GM12864 (cell line): ENCODE data around the gene TNNI2.

Source experiments
- DNase-seq: peaks from one replicate; pipeline ENCODE4 v3.0.0-alpha.2; 2011; ENCODE audit warnings: low read depth
- H3K4me3 ChIP-seq: 2 replicates; pipeline ENCODE4 v1.5.1; 2011; ENCODE audit warnings: mild to moderate bottlenecking, low read depth, low read length, control low read depth
- CTCF ChIP-seq: IDR thresholded peaks from 2 replicates; pipeline ENCODE4 v1.5.1; 2011; ENCODE audit warnings: low read depth, mild to moderate bottlenecking, moderate library complexity, low read length, control low read depth, inconsistent platforms; ENCODE audit errors: missing control alignments

Gene TNNI2

GRCh38 chr11:1839924-1840779, 1.4 kb downstream of the TNNI2 start:
- DNase-seq: peak; percentile 45
- no peak overlapping the region for H3K4me3 ChIP-seq
- TF ChIP-seq CTCF: no peak

GRCh38 chr11:1840780-1841480, 2.1 kb downstream of the TNNI2 start:
- no peak for TF ChIP-seq CTCF
- H3K4me3 ChIP-seq: no peak overlapping the region
- DNase-seq: no peak

- DNase-seq: no peak
- TF ChIP-seq CTCF: no peak
- H3K4me3 ChIP-seq: no peak overlapping the region
Measured at GRCh38 chr11:1841511-1842148, 2.8 kb downstream of the TNNI2 start.

GRCh38 chr11:1842149-1843097, 3.6 kb downstream of the TNNI2 start:
- no peak for TF ChIP-seq CTCF
- DNase-seq: no peak
- H3K4me3 ChIP-seq: no peak overlapping the region

GRCh38 chr11:1843098-1843473, 4.3 kb downstream of the TNNI2 start:
- no peak for TF ChIP-seq CTCF
- H3K4me3 ChIP-seq: no peak overlapping the region
- no peak for DNase-seq

- H3K4me3 ChIP-seq: no peak overlapping the region
- TF ChIP-seq CTCF: no peak
- DNase-seq: no peak
Measured at GRCh38 chr11:1843796-1844195, 5.0 kb downstream of the TNNI2 start.
